ENCODE results near the gene VN1R4.
"Not testable (repeated sequence)": the region's sequence is repeated elsewhere in the genome, so short reads cannot be mapped to it uniquely, and the experiment has no call there.

The VN1R4 gene

DNA sequence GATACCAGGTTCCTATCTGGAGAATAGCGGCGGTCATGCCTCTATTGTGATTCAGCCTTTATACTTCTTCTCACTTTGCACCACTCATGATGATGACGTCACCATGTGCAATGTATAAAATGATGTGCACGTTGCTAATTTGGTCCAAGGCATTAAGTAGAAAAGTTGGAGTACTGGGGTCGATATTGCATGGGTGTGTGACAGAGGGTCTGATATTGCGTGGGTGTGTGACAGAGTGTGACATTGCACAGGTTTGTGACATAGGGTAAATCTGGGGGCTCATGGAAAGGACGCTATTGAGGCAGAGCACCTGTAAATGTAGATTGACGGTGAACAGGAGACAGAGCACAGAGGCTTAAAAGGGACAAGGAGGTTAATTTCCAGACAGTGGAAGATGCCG, 4.5 kb upstream of the VN1R4 start:
- Histone ChIP-seq H3K79me2 (ENCODE audit: control insufficient read depth, insufficient read depth, low read length, unreplicated experiment) (no peaks in the 10 kb centered on the region), H2AFZ (ENCODE audit: low read length, unreplicated experiment) (no peak overlapping the region), H3K4me3 (ENCODE audit: low read depth, low read length) (no peak overlapping the region), H3K27ac (ENCODE audit: low read depth, low read length) (no peak overlapping the region), H3K27me3 (ENCODE audit: insufficient read depth, low read length) (peaks cover 11% of the 10 kb centered on the region), H3K36me3 (ENCODE audit: insufficient read depth, low read length) (no peaks in the 10 kb centered on the region), H3K4me1 (ENCODE audit: control insufficient read depth, insufficient read depth, low read length, unreplicated experiment) (no peaks in the 10 kb centered on the region)

DNA sequence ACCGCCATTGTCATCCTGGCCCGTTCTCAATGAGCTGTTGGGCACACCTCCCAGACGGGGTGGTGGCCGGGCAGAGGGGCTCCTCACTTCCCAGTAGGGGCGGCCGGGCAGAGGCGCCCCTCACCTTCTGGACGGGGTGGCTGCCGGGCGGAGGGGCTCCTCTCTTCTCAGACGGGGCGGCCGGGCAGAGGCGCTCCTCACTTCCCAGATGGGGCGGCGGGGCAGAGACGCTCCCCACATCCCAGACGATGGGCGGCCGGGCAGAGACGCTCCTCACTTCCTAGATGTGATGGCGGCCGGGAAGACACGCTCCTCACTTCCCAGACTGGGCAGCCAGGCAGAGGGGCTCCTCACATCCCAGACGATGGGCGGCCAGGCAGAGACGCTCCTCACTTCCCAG, 2.3 kb upstream of the VN1R4 start:
- H3K27ac ChIP-seq (ENCODE audit: low read depth, low read length); H3K4me3 ChIP-seq (ENCODE audit: low read depth, low read length); H3K79me2 ChIP-seq (ENCODE audit: control insufficient read depth, insufficient read depth, low read length, unreplicated experiment); H3K27me3 ChIP-seq (ENCODE audit: insufficient read depth, low read length); H3K4me1 ChIP-seq (ENCODE audit: control insufficient read depth, insufficient read depth, low read length, unreplicated experiment); H3K36me3 ChIP-seq (ENCODE audit: insufficient read depth, low read length); H2AFZ ChIP-seq (ENCODE audit: low read length, unreplicated experiment): not testable (repeated sequence)

DNA sequence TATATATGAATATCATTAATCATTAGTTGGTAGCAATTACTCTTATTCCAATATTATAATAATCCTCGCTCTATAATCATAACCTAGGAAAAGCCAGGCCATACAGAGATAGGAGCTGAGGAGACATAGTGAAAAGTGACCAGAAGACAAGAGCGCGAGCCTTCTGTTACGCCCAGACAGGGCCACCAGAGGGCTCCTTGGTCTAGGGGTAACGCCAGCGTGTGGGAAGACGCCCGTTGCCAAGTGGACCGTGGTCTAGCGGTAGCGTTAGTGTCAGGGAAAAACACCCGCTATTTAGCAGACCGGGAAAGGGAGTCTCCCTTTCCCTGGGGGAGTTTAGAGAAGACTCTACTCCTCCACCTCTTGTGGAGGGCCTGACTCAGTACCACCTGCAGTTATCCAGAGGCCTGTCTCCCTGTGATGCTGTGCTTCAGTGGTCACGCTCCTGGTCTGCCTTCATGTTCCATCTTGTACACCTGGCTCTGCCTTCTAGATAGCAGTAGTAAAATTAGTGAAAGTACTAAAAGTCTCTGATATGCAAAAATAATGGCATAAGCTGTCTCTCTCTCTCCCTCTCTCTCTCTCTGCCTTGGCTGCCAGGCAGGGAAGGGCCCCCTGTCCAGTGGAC, 9.7 kb downstream of the VN1R4 start, which contains the start of gene VN1R2:
TSS of gene VN1R2 (plus strand) at position 578 of the 628 bp plus-strand sequence. CDS start 84 bp downstream, outside the sequence.
- not testable (repeated sequence) for H3K36me3 ChIP-seq (ENCODE audit: insufficient read depth, low read length); H3K79me2 ChIP-seq (ENCODE audit: control insufficient read depth, insufficient read depth, low read length, unreplicated experiment); H3K27ac ChIP-seq (ENCODE audit: low read depth, low read length); H3K4me3 ChIP-seq (ENCODE audit: low read depth, low read length); H2AFZ ChIP-seq (ENCODE audit: low read length, unreplicated experiment); H3K27me3 ChIP-seq (ENCODE audit: insufficient read depth, low read length); H3K4me1 ChIP-seq (ENCODE audit: control insufficient read depth, insufficient read depth, low read length, unreplicated experiment)

DNA sequence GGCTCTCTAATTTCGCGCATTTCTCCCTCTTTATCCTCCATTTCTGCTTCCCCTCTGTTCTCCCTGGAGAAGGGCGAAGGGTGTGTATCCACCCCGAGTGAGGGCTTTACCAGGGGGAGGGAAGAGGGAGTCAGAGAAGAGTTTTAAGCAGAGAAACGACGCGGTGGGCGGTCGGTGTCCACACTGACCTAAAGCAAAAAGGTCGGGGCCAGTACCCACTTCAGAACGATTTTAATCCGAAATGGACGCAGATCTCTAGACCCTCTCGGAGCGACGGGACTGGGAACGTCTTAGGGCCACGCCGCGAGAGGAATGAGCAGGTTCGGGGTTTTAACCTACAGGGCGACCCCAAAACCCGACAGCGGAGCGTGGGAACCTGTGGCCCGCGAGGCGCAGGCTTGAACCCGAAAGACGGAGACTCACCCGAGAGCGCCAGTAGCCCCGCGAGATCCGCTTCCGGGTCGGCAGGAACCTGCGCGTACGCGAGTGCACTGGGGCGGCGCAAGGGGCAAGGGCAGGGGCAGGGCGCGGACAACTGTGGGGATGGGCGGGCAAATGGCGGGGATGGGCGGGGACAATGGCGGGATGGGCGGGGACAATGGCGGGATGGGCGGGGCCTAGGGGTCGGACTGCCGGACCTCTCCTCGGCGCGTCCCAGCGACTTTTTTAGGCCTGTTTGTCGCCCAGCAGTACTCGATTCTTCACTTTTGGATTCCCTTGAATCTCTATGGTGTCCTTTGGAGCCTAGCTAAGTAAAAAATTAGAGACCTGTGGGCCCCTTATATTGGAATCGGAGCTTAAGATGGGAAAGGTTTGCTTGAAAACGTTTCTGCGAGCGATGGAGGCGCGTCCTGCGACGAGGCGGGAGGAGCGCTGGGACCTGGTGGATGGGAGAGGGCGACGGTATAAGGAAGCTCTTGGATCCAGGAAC, 12.8 kb downstream of the VN1R4 start, which contains the start of gene ZNF677:
TSS of gene ZNF677 (minus strand) at position 463 of the 931 bp plus-strand sequence. CDS start 3,323 bp downstream, outside the sequence.
- Histone ChIP-seq H3K27me3 (ENCODE audit: insufficient read depth, low read length) (no peaks in the 10 kb centered on the region), H3K27ac (ENCODE audit: low read depth, low read length) (peak within 1 kb of the TSS; percentile 64), H3K4me1 (ENCODE audit: control insufficient read depth, insufficient read depth, low read length, unreplicated experiment) (peaks cover 3% of the 10 kb centered on the region), H2AFZ (ENCODE audit: low read length, unreplicated experiment) (peak within 1 kb of the TSS; percentile 99), H3K36me3 (ENCODE audit: insufficient read depth, low read length) (peaks cover 26% of the 10 kb centered on the region), H3K79me2 (ENCODE audit: control insufficient read depth, insufficient read depth, low read length, unreplicated experiment) (peaks cover 3% of the 10 kb centered on the region), H3K4me3 (ENCODE audit: low read depth, low read length) (peak within 1 kb of the TSS; percentile 99)

DNA sequence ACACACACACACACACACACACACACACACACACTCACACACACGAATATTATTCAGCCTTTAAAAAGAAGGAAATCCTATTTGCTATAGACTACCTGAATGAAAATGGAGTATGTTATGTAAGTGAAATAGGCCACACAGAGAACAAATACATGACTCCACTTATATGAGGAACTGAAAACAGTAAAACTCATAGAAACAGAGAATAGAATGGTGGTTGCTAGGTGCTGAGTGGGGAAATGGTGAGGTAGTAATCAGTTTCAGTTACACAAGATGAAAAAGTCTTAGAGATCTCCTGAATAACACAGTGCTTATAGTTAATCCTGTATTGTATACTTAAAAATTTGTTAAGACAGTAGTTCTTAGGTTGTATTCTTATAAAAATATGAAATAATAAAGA, 21.0 kb downstream of the VN1R4 start:
- no peak overlapping the region for H3K27ac ChIP-seq (ENCODE audit: low read depth, low read length)
- H3K36me3 ChIP-seq (ENCODE audit: insufficient read depth, low read length) = peaks cover 69% of the 10 kb centered on the region
- H3K27me3 ChIP-seq (ENCODE audit: insufficient read depth, low read length) = no peaks in the 10 kb centered on the region
- H3K4me1 ChIP-seq (ENCODE audit: control insufficient read depth, insufficient read depth, low read length, unreplicated experiment) = no peaks in the 10 kb centered on the region
- no peak overlapping the region for H3K4me3 ChIP-seq (ENCODE audit: low read depth, low read length)
- no peak overlapping the region for H2AFZ ChIP-seq (ENCODE audit: low read length, unreplicated experiment)
- no peaks in the 10 kb centered on the region for H3K79me2 ChIP-seq (ENCODE audit: control insufficient read depth, insufficient read depth, low read length, unreplicated experiment)

DNA sequence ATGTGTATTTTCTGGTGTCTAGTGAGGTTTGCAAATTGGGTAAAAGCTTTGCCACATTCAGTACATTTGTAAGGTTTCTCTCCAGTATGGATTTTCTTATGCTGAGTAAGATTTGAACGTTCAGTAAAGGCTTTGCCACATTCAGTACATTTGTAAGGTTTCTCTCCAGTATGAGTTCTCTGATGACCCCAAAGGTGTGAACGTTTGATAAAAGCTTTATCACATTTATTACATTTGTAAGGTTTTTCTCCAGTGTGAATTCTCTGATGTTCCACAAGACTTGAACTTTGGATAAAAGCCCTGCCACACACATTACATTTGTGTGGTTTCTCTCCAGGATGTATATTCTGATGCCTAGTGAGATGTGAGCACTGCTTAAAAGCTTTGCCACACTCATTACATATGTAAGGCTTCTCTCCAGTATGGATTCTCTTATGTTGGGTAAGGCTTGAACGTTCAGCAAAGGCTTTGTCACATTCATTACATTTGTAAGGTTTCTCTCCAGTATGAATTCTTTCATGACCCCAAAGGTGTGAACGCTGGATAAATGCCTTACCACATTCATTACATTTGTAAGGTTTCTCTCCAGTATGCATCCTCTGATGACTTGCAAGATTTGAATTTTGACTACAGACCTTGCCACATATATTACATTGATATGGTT, 30.3 kb downstream of the VN1R4 start:
- H2AFZ ChIP-seq (ENCODE audit: low read length, unreplicated experiment) = no peak overlapping the region
- no peak overlapping the region for H3K27ac ChIP-seq (ENCODE audit: low read depth, low read length)
- no peaks in the 10 kb centered on the region for H3K79me2 ChIP-seq (ENCODE audit: control insufficient read depth, insufficient read depth, low read length, unreplicated experiment)
- peaks cover 44% of the 10 kb centered on the region for H3K36me3 ChIP-seq (ENCODE audit: insufficient read depth, low read length)
- no peaks in the 10 kb centered on the region for H3K4me1 ChIP-seq (ENCODE audit: control insufficient read depth, insufficient read depth, low read length, unreplicated experiment)
- H3K27me3 ChIP-seq (ENCODE audit: insufficient read depth, low read length) = no peaks in the 10 kb centered on the region
- no peak overlapping the region for H3K4me3 ChIP-seq (ENCODE audit: low read depth, low read length)

DNA sequence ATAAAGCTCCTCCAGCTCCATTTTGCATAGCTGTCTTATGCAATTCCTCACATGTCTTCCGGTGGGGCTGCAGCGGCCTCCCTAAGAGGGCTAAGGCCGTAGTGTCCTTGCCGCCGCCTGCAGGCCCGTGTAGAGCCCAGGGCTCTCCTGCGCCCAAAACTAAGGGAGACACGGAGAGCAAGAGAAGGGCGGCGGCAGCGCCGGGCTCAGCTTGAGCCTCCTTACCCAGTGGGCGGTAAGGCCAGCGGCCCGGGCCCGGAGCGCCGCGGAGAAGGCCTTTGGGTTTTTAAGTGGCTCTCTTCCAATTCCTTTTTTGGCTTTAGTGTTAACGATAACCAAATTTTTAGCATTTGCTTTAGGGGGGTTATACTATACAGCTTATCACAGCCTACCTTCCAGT, 42.9 kb downstream of the VN1R4 start:
- Histone ChIP-seq H3K27me3 (ENCODE audit: insufficient read depth, low read length) (no peaks in the 10 kb centered on the region), H3K79me2 (ENCODE audit: control insufficient read depth, insufficient read depth, low read length, unreplicated experiment) (no peaks in the 10 kb centered on the region), H3K36me3 (ENCODE audit: insufficient read depth, low read length) (no peaks in the 10 kb centered on the region), H3K27ac (ENCODE audit: low read depth, low read length) (no peak overlapping the region), H3K4me1 (ENCODE audit: control insufficient read depth, insufficient read depth, low read length, unreplicated experiment) (no peaks in the 10 kb centered on the region), H2AFZ (ENCODE audit: low read length, unreplicated experiment) (no peak overlapping the region), H3K4me3 (ENCODE audit: low read depth, low read length) (no peak overlapping the region)

DNA sequence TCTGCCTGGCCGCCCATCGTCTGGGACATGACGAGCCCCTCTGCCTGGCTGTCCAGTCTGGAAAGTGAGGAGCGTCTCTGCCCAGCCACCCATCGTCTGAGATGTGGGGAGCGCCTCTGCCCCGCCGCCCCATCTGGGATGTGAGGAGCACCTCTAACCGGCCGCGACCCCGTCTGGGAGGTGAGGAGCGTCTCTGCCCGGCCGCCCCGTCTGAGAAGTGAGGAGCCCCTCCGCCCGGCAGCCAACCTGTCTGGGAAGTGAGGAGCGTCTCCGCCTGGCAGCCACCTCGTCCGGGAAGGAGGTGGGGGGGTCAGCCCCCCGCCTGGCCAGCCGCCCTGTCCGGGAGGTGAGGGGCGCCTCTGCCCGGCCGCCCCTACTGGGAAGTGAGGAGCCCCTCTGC, 44.8 kb downstream of the VN1R4 start:
- not testable (repeated sequence) for H3K36me3 ChIP-seq (ENCODE audit: insufficient read depth, low read length); H3K79me2 ChIP-seq (ENCODE audit: control insufficient read depth, insufficient read depth, low read length, unreplicated experiment); H3K27ac ChIP-seq (ENCODE audit: low read depth, low read length); H2AFZ ChIP-seq (ENCODE audit: low read length, unreplicated experiment); H3K4me1 ChIP-seq (ENCODE audit: control insufficient read depth, insufficient read depth, low read length, unreplicated experiment); H3K4me3 ChIP-seq (ENCODE audit: low read depth, low read length); H3K27me3 ChIP-seq (ENCODE audit: insufficient read depth, low read length)

Measured in ACC112 (cell line).